Epithelial cell of proximal tubule (primary cell): ENCODE results near the gene TARBP1. TPM values are rescaled to one million over a fixed set of nuclear protein-coding genes. Genes with fewer than 3 reads are reported as not detected.

Source experiments
- DNase-seq: peaks from one replicate; pipeline ENCODE4 v3.0.0-alpha.2; 2011; ENCODE audit warnings: low read depth
- H3K4me3 ChIP-seq: 2 replicates; pipeline ENCODE4 v1.5.1; 2011; ENCODE audit warnings: low read depth, mild to moderate bottlenecking, low read length
- CTCF ChIP-seq: conservative IDR thresholded peaks from 2 replicates; pipeline ENCODE4 v1.5.1; 2012; ENCODE audit warnings: low read depth, mild to moderate bottlenecking, low read length
- total RNA-seq: library from RNA; depleted of rRNA; stranded (reverse); fragments of >200 nt; gene quantifications from 2 replicates; pipeline ENCODE4 v1.2.3, GENCODE V29; 2015

The TARBP1 gene
- total RNA-seq = 17.4 and 31.2 TPM in 2 replicates

DNA sequence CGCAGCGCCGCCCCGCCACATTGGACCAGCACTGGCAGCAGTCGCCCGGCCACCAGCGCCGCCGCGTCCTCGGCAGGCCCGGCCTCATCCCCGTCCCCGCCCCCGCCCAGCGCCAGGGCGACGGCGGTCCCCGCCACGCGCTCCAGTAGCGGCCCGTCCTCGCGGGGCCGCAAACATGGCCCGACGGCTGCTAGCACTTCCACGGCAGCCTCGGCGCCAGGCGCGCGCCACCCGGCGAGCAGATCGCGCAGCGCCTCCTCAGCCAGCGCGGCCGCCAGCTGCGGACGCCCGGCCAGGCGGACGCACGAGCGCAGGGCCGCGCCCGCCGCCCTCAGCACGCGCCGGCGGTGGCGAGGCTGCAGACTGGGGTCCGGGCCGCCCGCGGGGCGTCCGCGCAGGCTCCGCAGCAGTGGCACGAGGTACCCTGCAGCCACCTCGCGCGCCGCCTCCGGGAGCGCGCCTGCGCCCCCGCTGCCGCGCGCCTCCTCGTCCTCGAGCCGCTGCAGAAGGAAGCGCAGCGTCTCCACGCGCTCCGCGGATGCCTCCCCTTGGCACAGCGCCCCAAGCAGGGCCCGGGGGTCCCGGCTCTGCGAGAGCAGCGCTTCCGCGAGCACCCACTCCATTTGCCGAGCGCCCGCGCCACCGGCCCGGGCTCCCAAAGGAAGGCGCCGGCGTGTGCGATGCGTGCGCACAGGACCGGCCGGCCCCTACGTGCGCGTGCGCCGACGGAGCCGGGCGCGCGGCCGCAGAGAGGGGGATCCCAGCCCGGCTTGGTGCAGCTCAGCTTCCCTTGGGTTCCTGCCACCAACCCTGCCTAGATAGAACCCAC lies at the start of gene TARBP1:
TSS of gene TARBP1 (minus strand) at position 699 of the 829 bp plus-strand sequence. CDS start at position 623, 76 bp downstream.
- no peak for TF ChIP-seq CTCF
- DNase-seq = no peak
- H3K4me3 ChIP-seq = peak within 1 kb of the TSS; percentile 78

DNA sequence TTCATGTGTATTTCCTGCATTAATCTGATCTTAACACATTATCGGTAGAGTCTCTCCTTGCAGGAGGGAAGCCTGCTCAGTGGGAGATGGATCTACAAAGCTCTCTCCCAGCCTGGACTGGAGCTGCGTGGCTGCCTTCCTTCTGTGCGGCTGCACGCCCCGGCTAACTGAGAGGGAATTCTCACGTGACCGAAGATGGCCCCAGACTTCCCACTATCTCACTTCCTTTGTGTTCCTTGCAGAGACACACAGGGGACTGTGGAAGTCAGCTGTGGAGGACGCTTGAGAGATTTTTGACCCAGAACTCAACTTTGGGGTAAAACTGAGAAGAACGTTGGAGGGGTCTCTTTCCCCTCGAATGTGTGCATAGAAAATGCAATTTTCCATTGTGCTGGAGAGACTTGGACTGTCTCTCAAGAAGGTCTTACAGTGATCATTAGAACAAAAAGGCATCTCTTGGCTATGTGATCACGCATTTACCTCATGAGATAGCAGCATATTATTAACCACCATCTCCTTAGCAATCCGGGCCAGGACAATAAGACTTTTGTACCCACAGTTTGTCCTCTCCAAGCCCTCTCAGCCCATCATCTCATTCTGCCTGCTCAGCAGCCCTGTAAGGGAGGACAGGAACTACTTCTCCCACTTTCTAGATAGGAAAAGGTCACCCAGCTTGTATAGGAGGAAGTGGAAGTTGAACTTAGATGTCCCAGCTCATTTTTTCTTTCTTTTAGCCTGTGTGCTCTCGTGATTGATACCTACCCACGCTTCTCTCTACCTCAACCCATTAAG lies 49.3 kb upstream of the TARBP1 start:
- H3K4me3 ChIP-seq = no peak overlapping the region
- DNase-seq = no peak
- no peak for TF ChIP-seq CTCF

- no peak for DNase-seq
Observed at GRCh38 chr1:234527346-234527745, 48.4 kb upstream of the TARBP1 start.

DNA sequence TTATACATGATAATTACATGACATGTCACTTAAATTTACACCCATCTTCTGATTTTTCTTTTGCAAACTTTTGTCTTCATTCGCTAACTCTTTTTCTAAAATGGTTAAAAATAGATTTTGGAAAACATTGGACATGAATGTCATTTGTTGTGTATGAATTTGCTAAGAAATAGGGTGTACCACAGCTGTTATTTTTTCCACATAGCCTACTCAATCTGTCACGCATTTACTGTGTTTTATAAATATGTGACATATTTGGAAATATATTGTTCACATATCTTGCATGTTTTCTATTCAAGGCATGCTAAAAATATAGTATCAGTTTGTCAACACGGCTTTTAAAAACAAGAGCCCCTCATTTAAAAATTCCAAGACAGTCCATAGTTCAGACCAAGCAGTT lies 47.9 kb upstream of the TARBP1 start:
- no peak overlapping the region for H3K4me3 ChIP-seq
- no peak for TF ChIP-seq CTCF
- DNase-seq = no peak

More at GRCh38 chr1:234527346-234527745, 48.4 kb upstream of the TARBP1 start:
- no peak overlapping the region for H3K4me3 ChIP-seq
- TF ChIP-seq CTCF = no peak

- no peak for TF ChIP-seq CTCF
- DNase-seq = no peak
Observed at GRCh38 chr1:234525099-234525799, 46.3 kb upstream of the TARBP1 start.

DNA sequence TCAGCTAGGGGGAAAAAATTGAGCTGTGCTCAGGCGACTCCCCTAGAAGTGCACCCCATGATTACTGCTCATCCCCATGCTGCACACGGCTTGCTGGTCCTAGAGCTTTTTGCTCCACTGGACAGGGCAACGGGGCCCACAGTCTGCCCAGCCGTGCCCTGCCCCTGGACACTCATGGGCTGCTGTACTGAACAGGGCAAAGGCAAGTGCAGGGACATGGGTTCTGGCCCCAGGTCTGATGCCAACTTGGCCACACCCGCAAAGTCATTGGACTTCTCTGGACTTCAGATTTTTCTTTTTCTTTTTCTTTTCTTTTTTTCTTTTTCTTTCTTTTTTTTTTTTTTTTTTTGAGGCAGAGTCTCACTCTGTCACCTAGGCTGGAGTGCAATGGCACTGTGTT lies 42.9 kb upstream of the TARBP1 start:
- TF ChIP-seq CTCF = no peak
- DNase-seq = no peak
- H3K4me3 ChIP-seq = no peak overlapping the region

More at GRCh38 chr1:234525099-234525799, 46.3 kb upstream of the TARBP1 start:
- H3K4me3 ChIP-seq = no peak overlapping the region
